Stimulated activated CD4-positive, alpha-beta T cell treated with anti-CD3 and anti-CD28 coated beads, Interleukin-15, amount 100 ng/mL, for 24 hours (primary cell): ENCODE measurements around the gene RBBP8NL.
A peak's percentile ranks its signal among the peaks of the same experiment; 100 is the strongest.

Experiments used
- DNase-seq: peaks from one replicate; pipeline ENCODE4 v3.0.0-alpha.2; 2020

RBBP8NL gene

GRCh38 chr20:62419759-62420158 lies 7.6 kb downstream of the RBBP8NL start:
- no peak for DNase-seq

DNA sequence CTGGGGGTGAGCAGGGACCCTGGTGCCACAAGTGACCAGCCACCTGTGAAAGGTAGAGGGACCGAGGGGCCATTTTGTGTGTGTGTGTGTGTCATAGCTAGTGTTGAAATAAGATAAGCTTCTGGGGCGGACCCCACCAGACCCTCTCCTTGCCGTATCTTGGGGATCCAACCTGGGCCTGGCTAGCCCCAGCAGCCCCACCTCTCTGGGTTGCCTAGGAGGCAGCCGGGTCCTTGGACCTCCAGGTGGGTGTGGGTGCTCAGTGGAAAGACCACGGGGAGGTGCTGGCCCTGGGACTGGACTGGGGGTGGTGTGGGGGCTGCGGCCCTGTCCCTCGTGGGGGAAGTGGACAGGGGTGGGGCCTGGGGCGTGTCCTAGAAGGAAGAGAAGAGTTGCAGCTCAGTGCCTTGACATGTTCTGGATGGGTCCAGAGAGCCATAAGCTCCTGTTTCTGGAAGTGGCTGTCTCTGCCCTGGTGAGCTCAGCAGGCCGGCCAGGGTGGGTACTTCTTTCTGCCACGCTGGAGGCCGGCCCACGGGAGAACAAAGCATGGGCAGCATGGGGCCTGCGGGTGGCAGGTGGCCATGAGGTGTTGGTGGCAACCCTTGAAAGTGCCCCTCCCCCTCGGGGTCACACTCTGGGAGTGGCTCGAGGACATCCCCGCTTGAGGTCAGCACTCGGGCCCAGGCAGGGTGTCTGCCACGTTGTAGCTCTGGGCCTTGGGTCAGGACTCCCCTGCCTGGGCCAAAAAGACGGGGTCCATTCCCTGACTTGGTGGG lies 8.4 kb downstream of the RBBP8NL start:
- no peak for DNase-seq

GRCh38 chr20:62417981-62418708 lies 9.2 kb downstream of the RBBP8NL start:
- DNase-seq, result no peak

- no peak for DNase-seq
Measured at GRCh38 chr20:62416651-62417637, 10.4 kb downstream of the RBBP8NL start.

DNA sequence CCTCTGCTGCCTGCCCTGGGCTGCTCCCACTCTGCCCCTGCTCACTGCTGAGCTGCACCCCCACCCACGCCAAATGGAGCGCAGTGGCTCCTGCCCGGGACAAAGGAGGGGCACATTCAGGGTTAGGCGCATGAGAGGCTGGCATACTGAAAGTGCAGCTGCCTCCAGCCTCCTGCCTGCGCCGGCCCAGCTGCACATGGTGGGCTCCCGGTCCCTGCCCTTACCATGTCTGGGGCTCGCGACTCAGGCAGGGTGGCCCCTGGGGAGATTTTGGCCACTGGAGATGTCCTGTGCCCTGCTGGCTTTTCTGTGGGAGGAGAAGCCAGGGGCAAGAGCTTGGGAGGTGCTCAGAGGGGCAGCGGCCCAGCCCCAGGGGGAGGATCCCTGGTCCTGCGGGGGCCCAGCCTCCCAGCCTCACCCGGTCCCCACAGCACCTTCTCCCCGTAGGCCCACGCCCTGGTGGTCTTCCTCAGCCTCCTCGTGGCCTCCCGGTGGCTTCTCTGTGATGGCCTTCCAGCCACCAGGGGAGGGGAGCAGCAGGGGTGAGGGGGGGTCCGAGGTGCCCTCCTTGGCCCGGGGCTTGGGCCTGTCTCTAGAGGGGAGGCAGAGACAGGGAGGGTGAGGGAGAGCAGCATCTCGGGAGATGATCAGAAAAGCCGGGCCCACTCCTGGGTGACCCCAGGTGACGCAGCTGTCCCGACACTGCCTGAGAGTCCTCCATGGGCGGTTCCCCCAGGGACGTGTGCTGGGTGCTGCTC lies 11.8 kb downstream of the RBBP8NL start:
- no peak for DNase-seq

DNA sequence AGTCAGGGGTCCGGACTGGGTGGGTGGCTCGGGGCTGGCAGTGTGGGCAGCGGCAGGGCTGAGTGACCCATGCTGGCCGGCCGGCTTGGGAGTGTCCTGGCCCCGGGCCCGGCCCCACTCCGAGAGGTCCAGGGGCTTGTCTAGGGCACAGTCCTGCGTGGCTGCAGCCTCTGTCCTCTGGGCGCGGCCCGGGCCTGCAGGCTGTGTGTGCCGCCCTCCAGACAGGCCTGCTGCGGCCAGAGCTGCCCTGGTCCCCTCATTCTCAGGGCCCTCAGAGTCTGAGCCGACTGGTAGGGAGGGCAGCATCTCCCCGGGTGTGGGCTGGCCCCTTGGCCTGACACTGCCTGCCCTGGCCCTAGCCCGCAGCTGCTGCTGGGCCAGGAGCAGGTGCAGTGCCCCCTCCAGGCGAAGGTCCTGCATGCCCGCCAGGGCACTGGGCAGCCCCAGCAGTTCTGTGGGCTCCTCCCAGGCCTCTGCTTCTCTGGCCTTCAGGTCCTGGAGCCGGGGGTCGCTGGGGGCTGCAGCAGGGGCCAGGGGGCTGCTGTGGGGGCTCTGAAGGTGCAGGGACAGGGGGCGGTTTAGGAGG lies 13.3 kb downstream of the RBBP8NL start:
- no peak for DNase-seq

DNA sequence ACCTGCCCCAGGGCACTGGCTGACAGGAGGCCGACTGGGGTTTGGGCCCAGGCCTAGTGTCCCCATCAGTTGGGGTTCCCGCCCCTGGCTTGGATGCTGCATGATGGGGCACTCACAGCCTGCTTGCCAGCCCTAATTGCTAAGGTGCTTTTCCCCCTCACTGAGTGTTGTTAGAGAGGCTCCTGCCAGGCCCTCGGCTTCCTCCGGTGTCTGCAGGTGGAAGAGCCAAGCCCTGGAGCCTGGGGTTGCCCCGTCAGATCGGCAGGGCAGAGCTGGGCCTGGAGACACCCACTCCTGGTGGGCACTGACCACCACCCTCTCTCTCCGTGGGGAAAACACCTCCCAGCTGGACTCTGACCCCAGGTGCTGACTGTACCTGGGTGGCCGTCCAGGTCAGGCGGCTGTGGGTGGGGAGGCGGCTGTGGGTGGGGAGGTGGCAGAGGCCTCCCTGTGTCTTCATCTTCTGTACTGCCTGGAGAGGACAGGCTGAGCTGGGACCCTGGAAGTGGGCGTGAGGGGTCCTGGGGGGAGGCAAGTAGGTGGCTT lies 14.2 kb downstream of the RBBP8NL start:
- DNase-seq, result no peak

- DNase-seq, result no peak
Measured at GRCh38 chr20:62412194-62413024, 14.9 kb downstream of the RBBP8NL start.

DNA sequence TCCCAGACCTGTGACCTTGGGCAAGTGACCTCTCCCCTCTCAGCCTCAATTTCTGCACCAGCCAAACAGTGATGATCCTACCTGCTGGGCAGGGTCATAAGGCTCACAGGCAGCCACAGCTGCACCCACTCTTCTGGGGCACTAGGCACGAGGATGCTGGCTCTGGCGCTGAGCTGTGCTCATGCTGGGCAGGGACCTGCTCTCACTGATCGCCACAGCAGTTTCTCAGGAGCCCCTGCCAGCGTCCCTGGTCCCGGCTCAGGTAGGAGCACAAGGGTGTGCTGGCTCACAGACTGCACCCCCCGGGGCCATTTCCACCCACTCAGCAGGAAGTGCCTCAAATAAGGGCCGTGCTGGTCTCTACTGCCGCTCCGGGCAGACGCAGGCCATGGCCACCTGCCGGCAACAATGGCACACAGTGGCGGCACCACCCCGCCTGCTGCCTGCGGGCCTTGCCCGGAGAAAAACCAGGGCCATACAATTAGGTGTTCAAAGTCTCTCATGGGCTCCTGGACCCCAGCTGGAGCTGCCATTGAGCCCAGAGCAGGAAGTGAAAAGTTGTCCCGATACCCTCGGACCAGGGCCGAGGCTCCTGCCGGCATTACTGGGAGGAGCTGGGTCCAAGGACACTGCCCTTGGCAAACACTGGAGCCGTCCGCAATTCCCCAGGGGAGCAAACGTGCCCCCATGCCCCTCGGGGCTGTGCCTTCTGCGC lies 15.7 kb downstream of the RBBP8NL start:
- no peak for DNase-seq

DNA sequence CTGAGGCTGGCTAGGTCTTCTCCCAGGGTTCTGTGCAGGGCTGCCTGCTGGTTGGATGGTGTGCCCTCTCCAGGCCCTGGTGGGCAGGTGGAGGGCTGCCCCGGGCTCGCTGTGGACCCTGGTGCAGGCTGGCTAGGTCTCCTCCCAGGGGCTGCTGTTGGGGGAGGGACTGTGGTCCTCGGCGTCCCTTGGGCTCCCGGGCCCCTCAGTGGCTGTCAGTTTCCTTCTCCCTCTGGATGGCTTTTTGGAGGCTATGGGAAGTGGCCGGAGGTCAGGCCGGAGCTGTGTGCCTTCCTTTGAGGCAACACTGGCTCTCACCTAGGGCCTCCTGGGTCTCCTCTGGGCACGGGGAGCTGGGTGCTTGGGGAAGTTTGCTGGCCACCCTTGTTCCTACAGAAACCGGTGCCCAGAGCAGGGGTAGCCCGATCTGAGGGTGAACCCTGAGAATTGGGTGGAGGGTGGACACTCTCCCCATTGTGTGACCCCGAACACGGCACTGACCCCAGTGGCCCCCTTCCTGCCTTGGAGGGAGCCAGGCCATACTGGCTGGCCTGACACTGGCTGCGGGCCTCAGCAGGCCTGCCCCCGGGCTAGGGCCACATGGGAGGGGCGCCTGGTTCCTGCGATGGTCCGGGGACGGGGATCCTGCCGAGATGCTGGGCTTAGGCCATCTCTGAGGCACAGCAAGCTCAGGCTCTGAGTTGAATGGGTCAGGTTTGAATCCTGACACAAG lies 16.4 kb downstream of the RBBP8NL start:
- no peak for DNase-seq

DNA sequence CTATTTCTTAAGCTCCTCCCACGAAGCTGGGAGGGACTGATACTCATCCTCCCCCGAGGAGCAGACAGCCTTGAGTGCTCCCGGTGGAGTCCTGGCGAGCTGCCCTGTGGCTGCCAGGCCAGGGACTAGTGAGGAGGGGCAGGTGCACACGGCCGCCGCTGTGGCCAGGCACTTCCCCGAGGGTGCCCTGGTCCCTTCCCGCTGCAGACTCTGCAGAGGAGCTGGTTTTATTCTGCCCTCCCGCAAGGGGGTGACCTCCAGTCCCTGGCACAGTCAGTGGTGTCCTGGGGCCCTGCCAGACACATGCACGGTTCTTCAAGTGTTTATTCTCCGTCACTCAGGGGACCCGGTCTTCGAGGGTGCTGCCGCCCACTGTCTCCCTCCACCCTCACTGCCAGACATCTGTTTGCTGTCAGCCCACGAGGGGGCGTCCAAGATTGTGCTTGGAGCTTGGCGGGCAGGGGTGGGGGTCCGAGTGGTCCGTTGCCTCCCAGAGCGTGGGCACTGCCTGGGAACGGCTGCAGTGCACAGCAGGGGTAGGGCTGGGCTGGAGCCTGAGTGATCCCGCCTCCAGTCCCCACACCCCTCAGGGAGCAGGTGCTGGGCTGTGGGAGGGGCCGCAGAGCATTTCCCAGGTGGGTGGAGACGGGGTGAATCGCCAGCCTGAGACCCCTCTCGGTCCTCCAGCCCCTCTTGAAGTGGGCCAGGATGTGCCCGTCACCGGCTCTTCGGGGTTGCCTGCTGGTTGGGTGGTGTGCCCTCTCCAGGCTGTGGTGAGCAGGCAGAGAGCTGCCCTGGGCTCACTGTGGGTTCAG lies 17.2 kb downstream of the RBBP8NL start:
- DNase-seq, result peak; percentile 52

DNA sequence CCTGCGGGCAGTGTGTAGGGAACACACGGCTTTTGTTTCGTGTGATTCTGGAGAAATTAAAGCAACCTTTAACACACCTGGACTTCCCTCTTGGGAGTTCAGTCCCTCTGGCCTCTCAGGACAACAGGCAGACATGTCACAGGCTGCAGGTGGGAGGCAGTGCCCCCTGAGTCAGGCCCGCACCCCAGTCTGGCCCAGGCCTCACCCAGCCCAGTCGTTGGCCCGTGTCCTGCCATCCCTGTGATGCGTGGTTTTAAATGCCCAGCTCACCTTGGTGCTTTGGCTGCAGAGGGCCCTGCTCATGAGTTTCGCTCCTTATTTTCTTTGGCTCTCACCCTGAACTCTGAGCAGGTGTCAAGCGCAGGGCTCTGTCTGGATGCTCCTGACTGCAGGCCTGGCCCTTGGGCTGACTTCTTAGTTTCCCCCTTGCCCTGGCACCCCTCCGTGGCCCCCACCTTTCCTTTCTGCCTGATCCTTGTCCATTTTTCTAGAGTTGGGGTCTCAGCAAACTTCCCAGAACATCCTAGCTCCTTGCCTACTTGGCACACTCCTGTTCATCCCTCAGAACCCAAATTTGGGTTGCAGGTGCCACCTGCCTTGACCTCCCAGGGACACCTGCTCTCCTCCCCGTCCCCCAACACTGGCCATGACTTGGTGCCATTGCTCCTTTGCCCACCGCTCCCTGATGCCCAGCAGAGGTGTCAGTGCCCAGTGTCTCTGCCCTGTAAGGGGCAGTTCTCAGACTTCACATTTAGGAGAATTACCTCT lies 18.1 kb downstream of the RBBP8NL start:
- no peak for DNase-seq

DNA sequence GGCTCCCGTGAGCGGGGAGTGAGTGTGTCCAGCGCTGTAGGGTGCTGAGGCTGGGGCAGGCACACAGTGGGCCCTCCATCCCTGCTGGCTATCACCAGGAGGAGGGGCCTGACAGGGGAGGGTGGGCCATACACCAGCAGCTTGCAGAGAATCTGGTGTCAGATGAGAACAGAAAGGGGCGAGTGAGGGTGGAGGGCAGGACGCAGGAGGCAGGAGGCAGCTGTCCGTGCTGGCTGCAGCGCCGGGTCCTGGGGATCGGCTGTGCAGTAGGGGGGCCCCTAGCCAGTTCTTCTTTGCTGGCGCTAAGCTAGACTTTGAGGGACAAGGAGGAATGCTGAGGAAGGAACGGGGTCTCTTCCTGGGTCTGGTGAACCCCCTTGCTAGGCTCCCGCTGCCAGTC lies 18.7 kb downstream of the RBBP8NL start:
- DNase-seq, result no peak

- no peak for DNase-seq
Measured at GRCh38 chr20:62408055-62408454, 19.3 kb downstream of the RBBP8NL start.

GRCh38 chr20:62407221-62407992 lies 19.9 kb downstream of the RBBP8NL start, which contains the start of gene CABLES2:
Gene CABLES2 (minus strand): TSS chr20:62407285. CDS start chr20:62407276, 9 bp downstream.
- peak; percentile 94 for DNase-seq

- no peak for DNase-seq
Measured at GRCh38 chr20:62406635-62407176, 20.6 kb downstream of the RBBP8NL start.
